T-helper 17 cell (primary cell): ENCODE measurements around the gene GATM. TPM values are rescaled to one million over a fixed set of nuclear protein-coding genes. Genes with fewer than 3 reads are reported as not detected.

Experiments
- ATAC-seq: fragments of 150-1000 bp; cut with Tn5 transposase; 2 replicates; pipeline ENCODE4 v1.10.0; 2021; ENCODE audit warnings: mild to moderate bottlenecking, moderate library complexity
- DNase-seq, 3 donors: peaks; one replicate each; pipeline versions ENCODE4 v3.0.0 to v3.0.0-alpha.2; 2020 to 2021
- H3K9me3 ChIP-seq: one replicate; pipeline ENCODE4 v1.7.0; 2013; ENCODE audit warnings: low read length, mild to moderate bottlenecking; ENCODE audit not compliant: control insufficient read depth, poor library complexity, severe bottlenecking
- H3K27ac Mint-ChIP-seq: one replicate; pipeline ENCODE4 v1.8.0; 2022; ENCODE audit warnings: mild to moderate bottlenecking, moderate library complexity, mixed read lengths
- H3K27me3 Mint-ChIP-seq: one replicate; pipeline ENCODE4 v1.8.0; 2022; ENCODE audit warnings: mixed read lengths
- H3K36me3 Mint-ChIP-seq: one replicate; pipeline ENCODE4 v1.8.0; 2022; ENCODE audit warnings: low read depth, mixed read lengths
- H3K4me1 Mint-ChIP-seq: one replicate; pipeline ENCODE4 v1.8.0; 2022; ENCODE audit warnings: mild to moderate bottlenecking, mixed read lengths
- H3K4me3 Mint-ChIP-seq: one replicate; pipeline ENCODE4 v1.8.0; 2022; ENCODE audit warnings: mild to moderate bottlenecking, moderate library complexity, mixed read lengths
- total RNA-seq, 4 donors: library from RNA in 2 of 4; stranded (reverse) in 2 of 4; gene quantifications; one replicate each; pipeline ENCODE4 v1.2.3 and lab custom pipeline; 2022 to 2026

GATM gene, protein sequence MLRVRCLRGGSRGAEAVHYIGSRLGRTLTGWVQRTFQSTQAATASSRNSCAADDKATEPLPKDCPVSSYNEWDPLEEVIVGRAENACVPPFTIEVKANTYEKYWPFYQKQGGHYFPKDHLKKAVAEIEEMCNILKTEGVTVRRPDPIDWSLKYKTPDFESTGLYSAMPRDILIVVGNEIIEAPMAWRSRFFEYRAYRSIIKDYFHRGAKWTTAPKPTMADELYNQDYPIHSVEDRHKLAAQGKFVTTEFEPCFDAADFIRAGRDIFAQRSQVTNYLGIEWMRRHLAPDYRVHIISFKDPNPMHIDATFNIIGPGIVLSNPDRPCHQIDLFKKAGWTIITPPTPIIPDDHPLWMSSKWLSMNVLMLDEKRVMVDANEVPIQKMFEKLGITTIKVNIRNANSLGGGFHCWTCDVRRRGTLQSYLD
- total RNA-seq (under 1 TPM in 1 of 2 donors, not detected in 1; 0.32 TPM), total RNA-seq (lab: John Stamatoyannopoulos, UW) (1.1 to 2.2 reads per million in 2 donors)

DNA sequence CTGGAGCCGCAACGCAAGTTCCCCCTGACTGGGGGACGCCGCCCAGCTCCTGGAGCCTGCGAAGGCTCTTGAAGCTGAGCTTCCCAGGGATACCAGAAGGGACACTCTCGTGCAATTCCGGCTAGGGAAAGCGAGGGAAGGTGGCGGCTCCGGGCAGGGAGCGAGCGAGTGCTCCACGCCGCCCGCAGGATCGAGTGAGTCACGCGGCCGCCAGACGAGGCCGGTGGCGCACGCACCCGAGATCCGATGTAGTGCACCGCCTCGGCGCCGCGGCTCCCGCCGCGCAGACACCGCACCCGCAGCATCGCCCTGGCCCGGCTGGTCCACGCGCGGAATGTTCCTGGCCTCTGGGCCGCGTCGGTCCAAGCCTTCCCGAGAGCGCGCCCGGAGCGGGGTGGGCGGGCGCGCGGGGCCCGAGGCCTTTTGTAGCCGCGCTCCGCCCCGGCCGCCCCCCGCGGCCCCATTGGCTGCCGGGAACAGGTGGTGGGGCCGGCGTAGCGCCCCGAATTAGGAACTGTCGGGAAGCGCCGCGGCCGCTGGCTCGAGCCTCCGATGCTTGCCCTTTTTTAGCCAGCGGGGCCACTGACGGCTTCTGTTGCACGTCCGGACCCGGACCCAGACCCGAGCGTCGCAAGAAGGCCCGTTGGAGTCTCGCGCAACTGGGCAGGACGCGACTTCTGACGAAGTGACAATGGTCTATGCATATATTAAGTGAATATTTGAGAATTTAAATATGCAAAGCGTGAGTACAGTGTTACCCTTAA, at the start of gene GATM:
Gene GATM (minus strand): TSS at position 396 of the 764 bp plus-strand sequence. CDS start 91 bp downstream, at position 305.
- H3K36me3 Mint-ChIP-seq, result peaks cover 9% of the 10 kb centered on the region
- DNase-seq, result peak in 2 of 3 donors; percentile 8 to 18
- peak within 1 kb of the TSS; percentile 87 for H3K4me3 Mint-ChIP-seq
- H3K27ac Mint-ChIP-seq, result peak within 1 kb of the TSS; percentile 8
- no peaks in the 10 kb centered on the region for H3K9me3 ChIP-seq
- peak; percentile 79 for ATAC-seq
- peaks cover 77% of the 10 kb centered on the region for H3K27me3 Mint-ChIP-seq
- H3K4me1 Mint-ChIP-seq, result peaks cover 21% of the 10 kb centered on the region

DNA sequence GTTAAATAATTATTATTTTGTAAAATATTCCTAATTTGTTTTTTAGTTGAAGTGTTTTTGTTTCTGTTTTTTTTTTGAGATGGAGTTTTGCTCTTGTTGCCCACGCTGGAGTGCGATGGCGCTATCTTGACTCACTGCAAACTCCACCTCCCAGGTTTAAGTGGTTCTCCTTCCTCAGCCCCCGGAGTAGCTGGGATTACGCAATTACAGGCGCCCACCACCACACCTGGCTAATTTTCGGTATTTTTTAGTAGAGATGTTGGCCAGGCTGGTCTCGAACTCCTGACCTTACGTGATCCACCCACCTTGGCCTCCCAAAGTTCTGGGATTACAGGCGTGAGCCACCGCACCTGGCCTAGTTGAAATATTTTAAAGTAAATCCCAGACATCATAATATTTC, 48.7 kb upstream of the GATM start:
- ATAC-seq (no peak), DNase-seq (no peak)
- Mint-ChIP-seq H3K27me3 (peaks cover under 1% of the 10 kb centered on the region), H3K4me1 (no peaks in the 10 kb centered on the region), H3K36me3 (no peaks in the 10 kb centered on the region), H3K27ac (no peak overlapping the region), H3K4me3 (no peak overlapping the region)
- no peaks in the 10 kb centered on the region for H3K9me3 ChIP-seq

DNA sequence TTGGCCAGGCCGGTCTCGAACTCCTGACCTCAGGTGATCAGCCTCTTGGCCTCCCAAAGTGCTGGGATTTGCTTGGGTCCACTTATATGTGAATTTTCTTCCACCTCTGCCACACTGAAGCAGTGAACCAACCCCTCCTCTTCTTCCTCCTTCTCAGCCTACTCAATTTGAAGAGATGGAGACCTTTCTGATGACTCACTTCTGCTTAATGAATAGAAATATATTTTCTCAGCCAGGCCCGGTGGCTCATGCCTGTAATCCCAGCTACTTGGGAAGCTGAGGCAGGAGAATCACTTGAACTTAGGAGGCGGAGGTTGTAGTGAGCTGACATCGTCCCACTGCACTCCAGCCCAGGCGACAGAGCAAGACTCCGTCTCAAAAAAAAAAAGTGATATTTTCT, 46.8 kb upstream of the GATM start:
- H3K36me3 Mint-ChIP-seq, result peaks cover 1% of the 10 kb centered on the region
- H3K27ac Mint-ChIP-seq, result no peak overlapping the region
- no peaks in the 10 kb centered on the region for H3K27me3 Mint-ChIP-seq
- H3K9me3 ChIP-seq, result no peaks in the 10 kb centered on the region
- DNase-seq, result no peak
- no peak for ATAC-seq
- H3K4me1 Mint-ChIP-seq, result no peaks in the 10 kb centered on the region
- H3K4me3 Mint-ChIP-seq, result no peak overlapping the region

DNA sequence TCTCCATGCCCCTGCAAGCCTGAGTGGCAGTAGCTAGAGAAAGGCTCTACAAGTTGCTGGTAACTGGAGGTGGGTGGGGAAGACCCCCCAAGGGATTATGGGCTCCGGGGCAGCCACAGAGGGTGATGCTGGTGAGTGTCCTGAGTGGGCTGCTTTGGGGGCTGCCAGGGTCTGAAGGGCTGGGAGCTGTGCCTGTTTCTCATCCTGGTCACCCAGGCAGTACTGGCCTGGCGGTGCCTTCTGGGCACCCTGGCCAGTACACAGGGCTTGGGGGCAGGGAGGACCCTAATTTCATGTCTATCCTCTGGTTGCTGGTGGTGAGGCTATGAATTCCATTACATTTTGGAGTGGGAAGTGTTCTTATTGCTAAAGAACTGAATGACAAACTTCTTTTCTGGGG, 46.1 kb upstream of the GATM start:
- Mint-ChIP-seq H3K4me1 (no peaks in the 10 kb centered on the region), H3K36me3 (peaks cover 3% of the 10 kb centered on the region), H3K4me3 (no peak overlapping the region), H3K27ac (no peak overlapping the region), H3K27me3 (no peaks in the 10 kb centered on the region)
- H3K9me3 ChIP-seq, result no peaks in the 10 kb centered on the region
- no peak for ATAC-seq
- DNase-seq, result no peak

DNA sequence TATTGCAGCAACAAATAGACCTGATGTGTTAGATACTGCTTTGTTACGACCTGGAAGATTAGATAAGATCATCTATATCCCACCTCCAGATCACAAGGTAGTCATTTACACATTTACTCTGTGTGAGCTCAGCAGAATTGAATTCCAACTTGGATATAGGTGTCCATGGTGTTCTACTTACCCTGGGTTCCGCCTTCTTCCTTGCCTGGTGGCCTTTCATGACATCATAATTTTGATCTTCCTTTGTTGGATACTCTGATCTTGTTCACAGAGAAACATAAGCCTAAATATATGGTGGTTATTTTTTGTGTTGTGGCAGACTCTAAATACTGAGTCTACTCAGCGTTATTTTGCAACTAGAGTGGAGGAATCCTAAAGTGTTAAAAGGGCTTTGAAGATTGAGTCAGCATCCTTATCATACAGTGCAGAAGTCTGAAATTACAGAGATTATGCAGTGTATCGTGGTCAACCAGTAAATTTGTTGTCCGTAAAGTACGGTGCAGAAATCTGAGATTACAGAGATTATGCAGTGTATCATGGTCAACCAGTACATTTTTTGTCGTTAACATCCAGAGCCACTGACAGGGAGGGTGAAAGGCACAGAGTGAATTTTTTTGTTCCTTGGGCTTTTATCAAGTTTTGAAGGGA, 39.1 kb upstream of the GATM start:
- ATAC-seq (no peak), DNase-seq (no peak)
- no peaks in the 10 kb centered on the region for H3K27me3 Mint-ChIP-seq
- H3K4me1 Mint-ChIP-seq, result peaks cover 19% of the 10 kb centered on the region
- no peak overlapping the region for H3K4me3 Mint-ChIP-seq
- no peak overlapping the region for H3K27ac Mint-ChIP-seq
- H3K36me3 Mint-ChIP-seq, result peaks cover 12% of the 10 kb centered on the region
- H3K9me3 ChIP-seq, result no peaks in the 10 kb centered on the region

DNA sequence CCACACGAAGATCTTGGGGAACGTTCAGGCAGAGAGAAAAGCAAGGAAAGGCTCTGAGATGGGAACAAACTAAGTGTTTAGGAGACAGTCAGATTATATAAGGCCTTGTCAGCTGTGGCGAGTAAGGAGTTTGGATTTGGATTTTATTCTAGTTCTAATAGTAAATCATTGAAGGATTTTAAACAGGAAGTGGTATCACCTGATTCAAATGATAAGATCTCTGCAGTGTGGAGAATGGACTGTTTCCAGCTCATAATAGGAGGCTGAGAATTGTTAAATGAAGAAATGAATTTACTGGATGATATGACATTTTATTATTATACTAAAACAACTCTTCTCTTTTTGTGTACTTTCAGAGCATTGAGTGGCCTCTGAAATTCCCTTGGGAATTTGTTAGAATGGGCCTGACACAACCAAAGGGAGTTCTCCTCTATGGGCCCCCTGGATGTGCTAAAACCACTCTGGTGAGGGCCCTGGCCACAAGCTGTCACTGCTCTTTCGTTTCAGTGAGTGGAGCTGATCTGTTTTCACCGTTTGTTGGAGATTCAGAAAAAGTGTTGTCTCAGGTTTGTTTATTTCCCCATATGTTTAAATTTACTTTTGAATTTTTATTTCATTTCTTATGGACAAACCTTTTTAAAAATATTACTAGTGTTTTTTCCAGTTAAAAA, 36.0 kb upstream of the GATM start:
- ATAC-seq (no peak), DNase-seq (no peak)
- Mint-ChIP-seq H3K4me3 (no peak overlapping the region), H3K27ac (peak overlapping the region; percentile 72), H3K4me1 (peaks cover 21% of the 10 kb centered on the region), H3K27me3 (no peaks in the 10 kb centered on the region), H3K36me3 (peaks cover 11% of the 10 kb centered on the region)
- no peaks in the 10 kb centered on the region for H3K9me3 ChIP-seq

DNA sequence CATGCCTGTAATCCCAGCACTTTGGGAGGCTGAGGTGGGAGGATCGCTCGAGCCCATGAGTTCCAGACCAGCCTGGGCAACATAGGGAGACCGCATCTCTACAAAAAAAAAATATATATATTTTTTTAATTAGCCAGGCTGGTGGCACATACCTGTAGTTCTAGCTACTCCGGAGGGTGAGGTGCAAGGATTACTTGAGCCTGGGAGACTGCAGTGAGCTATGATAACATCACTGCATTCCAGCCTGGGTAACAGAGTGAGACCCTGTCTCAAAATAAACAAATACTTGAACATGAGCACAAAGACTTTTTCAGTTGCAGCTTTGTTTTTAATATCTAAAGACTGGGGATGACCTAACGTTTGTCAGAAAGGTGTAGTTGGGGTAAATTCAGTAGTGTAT, 31.3 kb upstream of the GATM start:
- Mint-ChIP-seq H3K27me3 (no peaks in the 10 kb centered on the region), H3K36me3 (peaks cover 8% of the 10 kb centered on the region), H3K27ac (peak overlapping the region; percentile 62), H3K4me1 (peaks cover 36% of the 10 kb centered on the region), H3K4me3 (no peak overlapping the region)
- H3K9me3 ChIP-seq, result no peaks in the 10 kb centered on the region
- ATAC-seq (no peak), DNase-seq (no peak)

DNA sequence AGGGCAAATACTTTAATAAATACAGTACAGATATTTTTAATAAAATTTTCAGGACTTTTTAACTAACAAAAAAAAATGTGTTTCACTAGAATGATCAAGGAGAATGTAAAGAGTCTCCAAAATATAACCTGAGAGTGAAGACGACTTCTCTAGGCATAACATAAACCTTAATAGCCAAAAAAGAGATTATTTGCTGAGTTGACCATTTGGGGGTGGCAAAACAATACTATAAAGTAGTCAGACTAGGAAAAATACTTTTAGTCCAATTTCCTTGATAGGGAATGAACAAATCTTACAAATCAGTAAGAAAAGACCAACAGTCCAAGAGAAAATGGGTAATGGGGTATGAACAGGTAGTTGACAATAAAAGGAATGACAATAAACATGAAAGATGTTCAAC, 29.4 kb upstream of the GATM start:
- no peak overlapping the region for H3K27ac Mint-ChIP-seq
- peaks cover 27% of the 10 kb centered on the region for H3K4me1 Mint-ChIP-seq
- no peak overlapping the region for H3K4me3 Mint-ChIP-seq
- no peak for DNase-seq
- no peaks in the 10 kb centered on the region for H3K9me3 ChIP-seq
- no peaks in the 10 kb centered on the region for H3K27me3 Mint-ChIP-seq
- ATAC-seq, result no peak
- peaks cover 4% of the 10 kb centered on the region for H3K36me3 Mint-ChIP-seq

DNA sequence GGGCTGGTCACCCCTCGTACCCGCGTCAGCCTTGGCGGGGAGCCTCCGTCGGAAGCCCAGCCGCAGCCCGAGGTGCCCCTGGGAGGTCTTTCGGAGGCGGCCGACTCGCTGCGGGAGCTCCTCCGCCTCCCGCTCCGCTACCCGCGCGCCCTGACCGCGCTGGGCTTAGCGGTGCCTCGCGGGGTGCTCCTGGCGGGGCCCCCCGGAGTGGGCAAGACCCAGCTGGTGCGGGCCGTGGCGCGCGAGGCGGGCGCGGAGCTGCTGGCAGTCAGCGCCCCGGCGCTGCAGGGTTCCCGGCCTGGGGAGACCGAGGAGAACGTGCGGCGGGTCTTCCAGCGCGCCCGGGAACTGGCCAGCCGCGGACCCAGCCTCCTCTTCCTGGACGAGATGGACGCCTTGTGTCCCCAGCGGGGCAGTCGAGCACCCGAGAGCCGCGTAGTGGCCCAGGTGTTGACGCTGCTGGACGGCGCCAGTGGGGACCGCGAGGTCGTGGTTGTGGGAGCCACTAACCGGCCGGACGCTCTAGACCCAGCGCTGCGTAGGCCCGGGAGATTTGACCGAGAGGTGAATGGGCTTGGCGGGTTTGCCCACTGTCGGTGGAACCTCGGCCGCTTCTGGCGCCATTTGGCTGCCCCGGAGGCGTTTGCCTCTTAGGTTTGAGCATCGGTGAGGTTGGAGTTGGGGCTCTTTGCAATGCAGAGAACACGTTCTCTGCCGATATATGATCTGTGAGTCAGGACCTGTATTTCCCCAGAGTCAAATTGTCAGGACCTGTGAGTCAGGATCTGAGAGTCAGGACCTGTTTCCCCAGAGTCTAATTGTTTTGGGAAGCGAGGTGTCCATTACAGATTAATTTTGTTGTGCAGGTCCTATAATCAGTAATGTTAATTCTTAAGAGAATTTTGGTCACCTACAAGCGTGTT, 24.9 kb upstream of the GATM start:
- ATAC-seq, result peak; percentile 0
- peak overlapping the region; percentile 90 for H3K4me3 Mint-ChIP-seq
- no peaks in the 10 kb centered on the region for H3K9me3 ChIP-seq
- peak overlapping the region; percentile 83 for H3K27ac Mint-ChIP-seq
- H3K4me1 Mint-ChIP-seq, result peaks cover 27% of the 10 kb centered on the region
- DNase-seq, result peak; percentile 8 to 13 (median 11)
- no peaks in the 10 kb centered on the region for H3K27me3 Mint-ChIP-seq
- peaks cover 2% of the 10 kb centered on the region for H3K36me3 Mint-ChIP-seq

DNA sequence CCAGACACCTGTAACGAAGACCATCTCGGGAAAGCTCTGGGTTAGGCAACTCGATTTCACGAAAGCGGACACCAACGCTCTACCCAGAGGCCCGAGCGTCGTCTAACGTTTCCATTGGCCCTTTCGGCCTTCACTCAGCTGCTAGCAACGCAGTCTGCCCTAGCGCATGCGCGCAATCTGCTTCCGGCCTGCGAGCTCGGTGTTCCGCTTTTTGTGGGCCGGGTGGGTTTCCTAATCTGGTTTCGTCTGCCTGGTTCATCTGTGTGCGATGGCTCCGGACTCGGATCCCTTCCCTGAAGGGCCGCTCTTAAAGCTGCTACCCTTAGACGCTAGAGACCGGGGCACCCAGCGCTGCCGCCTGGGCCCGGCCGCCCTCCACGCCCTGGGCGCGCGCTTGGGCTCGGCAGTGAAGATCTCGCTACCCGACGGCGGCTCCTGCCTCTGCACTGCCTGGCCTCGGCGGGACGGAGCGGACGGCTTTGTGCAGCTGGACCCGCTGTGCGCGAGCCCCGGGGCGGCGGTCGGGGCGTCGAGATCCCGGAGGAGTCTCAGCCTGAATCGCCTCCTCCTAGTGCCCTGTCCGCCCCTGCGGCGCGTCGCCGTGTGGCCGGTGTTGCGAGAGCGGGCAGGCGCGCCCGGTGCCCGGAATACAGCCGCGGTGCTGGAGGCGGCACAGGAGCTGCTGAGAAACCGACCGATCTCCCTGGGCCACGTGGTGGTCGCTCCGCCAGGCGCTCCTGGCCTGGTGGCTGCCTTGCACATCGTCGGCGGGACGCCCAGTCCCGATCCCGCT, 24.0 kb upstream of the GATM start:
- peak overlapping the region; percentile 90 for H3K4me3 Mint-ChIP-seq
- H3K4me1 Mint-ChIP-seq, result peaks cover 27% of the 10 kb centered on the region
- peak overlapping the region; percentile 89 for H3K27ac Mint-ChIP-seq
- peak; percentile 87 to 93 (median 89) for DNase-seq
- H3K27me3 Mint-ChIP-seq, result peaks cover 2% of the 10 kb centered on the region
- H3K36me3 Mint-ChIP-seq, result peaks cover 2% of the 10 kb centered on the region
- ATAC-seq, result peak; percentile 94
- no peaks in the 10 kb centered on the region for H3K9me3 ChIP-seq

DNA sequence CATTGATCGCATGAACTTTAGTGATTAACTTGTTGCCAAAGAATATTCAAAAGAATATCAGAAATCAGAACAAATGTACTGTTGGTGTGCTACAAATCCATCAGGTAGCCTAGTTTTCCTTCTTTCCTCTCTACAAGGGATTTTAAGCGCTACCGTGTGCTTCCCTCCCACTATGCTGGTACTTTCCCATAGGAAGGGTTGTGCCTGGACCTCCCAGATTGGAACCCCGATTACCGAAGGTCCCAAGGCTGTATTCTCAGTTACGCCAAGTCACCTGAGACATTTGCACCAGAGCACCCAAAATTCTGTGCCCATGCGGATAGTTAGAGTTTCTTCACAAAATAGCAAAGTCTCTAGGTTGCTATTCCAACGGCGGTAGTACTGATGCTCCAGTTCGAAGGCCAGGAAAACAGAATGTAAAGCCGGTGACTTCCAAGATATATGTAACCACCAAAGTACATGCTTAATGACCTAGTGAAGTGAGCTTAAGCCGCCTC, 23.4 kb upstream of the GATM start:
- Mint-ChIP-seq H3K4me1 (peaks cover 23% of the 10 kb centered on the region), H3K36me3 (peaks cover 1% of the 10 kb centered on the region), H3K27ac (peak overlapping the region; percentile 89), H3K4me3 (peak overlapping the region; percentile 90), H3K27me3 (peaks cover 9% of the 10 kb centered on the region)
- ATAC-seq, result peak; percentile 12
- DNase-seq, result no peak
- H3K9me3 ChIP-seq, result no peaks in the 10 kb centered on the region
